Stimulated activated CD4-positive, alpha-beta T cell treated with anti-CD3 and anti-CD28 coated beads, Interleukin-1b, Interleukin-23, amount 100 ng/mL, for 48 hours (primary cell): ENCODE data around the gene PSTPIP1.

ENCODE experiments used
- DNase-seq: peaks from one replicate; pipeline ENCODE4 v3.0.0-alpha.2; 2020

The PSTPIP1 gene

DNA sequence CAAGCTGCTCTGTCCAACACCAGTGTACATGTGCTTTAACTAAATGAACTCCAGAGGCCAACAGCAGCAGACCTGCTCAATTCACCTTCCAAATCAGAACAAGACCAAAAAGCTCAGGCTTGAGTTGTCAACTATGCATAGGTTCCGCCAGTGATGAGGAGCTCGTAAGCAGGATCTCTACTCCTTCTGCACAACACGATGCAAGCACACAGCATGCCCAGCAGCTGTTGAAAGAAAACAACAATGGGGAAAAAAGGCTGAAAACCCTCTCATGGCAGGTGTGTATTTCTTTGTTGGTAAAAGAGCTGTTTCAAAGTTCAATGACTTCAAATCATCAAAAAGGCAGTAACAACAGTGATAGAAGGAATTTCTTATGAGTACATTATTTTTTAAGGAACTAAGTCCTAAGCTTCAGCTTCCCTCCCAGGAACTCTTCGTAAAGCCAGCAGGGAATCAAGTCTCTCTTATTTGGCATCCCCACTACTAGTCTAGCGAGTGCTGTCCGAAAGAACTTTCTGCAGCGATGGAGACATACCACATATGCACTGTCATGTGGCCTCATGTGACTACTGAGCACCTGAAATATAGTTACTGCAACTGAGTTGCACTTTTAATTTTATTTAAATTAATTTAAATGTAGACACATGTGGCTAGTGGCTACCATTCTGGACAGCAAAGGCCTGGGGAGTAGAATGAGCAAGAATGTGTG, 51.9 kb downstream of the PSTPIP1 start:
- no peak for DNase-seq

DNA sequence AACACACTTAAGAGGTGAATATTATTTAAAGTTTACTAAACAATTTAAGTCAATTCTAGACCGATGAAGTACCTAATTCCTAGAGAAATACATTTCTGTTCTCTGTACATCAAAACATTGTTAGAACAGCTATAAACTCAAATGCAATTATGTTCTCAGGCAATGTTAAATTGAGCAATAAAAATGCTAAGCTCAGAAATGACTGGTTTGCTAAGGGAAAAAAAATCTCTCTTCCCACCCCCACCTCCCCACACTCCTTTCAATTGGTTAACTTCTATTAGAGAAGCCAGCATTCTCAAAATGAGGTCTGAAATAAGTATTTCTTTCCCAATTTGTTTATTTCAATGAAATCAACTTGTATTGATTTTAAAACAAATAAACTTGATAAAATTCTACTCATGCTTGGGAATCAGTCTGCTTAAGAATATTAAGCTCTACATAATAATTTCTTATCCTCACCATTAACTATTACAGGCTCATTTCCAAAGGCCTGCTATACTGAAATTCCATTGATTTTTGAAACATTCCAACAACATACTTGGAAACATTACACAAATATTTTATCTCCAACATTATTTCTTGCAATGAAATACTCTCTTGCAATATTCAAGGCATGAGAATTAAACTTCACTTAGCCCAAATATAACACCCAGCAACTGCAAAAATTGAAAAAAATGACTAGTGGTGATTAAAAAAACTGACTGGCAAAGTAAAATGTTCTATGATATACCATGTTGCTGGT, 53.4 kb downstream of the PSTPIP1 start:
- DNase-seq = no peak

DNA sequence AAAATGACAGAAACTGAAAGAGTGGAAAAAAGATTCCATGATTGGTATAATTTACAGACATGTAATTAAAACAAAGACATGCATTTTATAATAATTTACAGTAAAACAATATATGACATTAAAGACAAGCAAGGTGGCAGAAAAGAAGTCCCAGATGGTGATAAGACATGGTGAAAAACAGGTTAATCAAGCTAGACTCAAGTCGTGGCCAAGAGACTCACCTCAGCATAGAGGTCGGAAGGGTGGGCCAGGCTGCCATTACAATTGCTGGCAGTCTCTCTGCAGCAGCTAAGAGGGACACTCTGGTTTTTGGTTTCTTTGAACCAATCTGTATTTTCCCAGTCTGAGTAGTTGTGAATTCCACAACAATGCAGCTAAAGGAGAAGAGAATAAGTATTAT, 57.6 kb downstream of the PSTPIP1 start:
- DNase-seq = no peak

DNA sequence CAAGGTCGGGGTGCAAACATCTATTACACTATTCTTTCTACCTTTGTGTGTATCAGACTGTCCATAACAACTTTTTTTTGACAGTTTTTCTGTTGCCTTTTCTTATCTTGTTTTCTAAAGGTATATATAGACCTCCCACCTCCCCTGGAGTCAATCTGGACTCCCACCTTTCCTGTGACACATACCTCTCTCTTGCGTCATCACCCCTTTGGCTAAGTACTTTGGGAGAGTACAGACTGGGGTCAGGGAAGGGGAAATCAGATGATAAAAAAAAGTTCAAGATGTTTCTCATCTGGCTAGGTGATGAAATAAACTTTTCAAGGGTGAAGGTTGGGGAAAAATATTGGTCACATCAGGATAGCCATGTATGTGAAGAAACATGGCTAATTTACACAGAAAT, 58.8 kb downstream of the PSTPIP1 start:
- no peak for DNase-seq

DNA sequence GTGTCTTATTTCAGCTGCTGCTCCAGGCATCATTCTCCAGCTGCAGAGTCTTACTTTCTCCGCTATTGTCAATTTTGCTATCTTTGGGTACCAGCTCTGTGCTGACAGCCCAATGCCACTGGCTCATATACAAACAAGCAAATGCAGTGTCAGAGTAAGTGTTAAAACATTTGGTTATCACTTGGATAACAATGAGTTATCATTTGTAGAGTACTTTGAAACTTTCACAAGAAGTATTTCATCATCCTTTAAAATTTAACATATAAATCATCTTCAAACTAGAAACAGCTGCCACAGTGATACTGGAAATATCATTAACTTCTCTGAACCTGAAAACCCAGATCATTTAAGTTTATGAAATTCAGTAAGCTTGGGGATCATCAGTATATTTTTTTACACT, 62.1 kb downstream of the PSTPIP1 start:
- DNase-seq = no peak

DNA sequence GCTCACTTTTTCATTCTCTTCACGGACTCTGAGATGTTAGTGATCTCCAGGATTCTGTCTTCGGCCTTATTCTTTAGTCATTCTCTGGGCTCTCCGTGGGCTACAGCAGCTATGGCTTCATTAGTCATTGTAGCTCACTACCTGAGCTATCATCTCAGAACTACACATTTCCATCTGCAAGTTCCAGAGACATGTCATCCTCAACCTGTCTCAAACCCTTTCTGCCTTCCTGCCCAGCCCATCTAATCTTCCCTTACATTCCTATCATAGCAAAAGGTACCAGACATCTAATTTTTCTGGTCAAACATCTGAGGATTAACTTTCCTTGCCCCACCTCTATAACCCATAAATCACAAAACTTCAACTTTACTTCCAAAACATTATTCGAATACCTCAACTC, 62.8 kb downstream of the PSTPIP1 start:
- no peak for DNase-seq

DNA sequence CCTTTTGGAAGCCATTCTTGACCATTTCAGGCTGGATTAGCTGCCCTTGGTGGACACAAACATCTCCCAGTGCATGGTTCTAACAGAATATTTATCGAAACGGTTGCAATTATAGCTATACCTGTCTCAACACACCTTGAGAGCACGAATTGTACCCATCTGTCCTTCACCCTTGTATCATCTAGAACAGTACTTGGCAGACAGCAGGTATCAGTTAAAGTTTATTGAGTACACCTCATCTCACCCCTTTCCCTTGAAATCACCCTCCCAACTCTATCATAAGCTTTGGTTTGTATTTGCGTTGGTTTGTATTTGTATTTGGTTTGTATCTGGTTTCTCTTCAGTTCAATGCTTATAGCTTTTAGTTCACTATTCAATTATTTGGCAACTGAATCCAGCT, 63.5 kb downstream of the PSTPIP1 start:
- no peak for DNase-seq

DNA sequence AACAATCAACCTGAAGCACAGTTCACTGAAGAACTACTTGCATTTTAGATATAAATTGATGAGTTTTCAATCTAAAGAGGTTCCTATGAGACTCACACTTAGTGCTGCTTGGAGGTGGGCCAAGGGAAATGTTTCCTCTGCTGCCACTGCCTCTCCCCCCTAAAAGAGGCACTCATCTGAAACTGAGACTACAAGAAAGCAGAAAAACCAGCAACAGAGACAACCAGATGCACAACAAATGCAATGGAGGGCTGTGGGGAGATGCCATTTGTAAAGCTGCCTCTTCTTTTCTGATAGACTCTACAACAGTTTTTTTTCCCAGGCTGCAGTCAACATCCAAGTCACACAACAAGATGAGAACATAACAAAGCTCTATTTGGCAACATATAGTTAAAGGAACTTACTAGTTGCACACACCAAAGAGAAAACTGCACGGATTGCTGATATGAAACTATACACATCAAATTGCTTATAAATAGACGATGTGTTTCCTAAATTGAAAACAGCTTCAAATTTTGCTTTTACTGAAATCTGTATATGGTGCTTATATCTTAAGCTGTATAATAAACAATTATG, 64.9 kb downstream of the PSTPIP1 start:
- no peak for DNase-seq

DNA sequence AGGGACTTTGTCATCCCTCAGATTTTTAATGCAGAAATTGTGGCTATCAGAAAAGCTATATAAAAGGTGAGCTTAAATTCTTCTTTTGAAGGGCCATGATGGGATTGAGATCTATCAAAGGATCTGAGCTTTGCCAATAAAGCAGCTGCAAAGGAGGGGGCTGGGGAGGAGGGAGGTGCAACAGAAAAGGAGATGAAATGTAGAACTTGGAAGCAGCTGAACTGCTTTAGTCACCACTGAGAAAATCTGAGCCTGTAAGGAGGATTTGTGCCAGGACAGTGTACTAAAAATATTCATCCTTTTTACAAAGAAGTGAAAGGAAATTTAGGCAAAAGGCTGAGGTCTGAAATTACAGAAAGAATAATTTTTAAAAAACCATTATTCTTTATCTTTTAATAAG, 65.6 kb downstream of the PSTPIP1 start:
- DNase-seq = no peak

DNA sequence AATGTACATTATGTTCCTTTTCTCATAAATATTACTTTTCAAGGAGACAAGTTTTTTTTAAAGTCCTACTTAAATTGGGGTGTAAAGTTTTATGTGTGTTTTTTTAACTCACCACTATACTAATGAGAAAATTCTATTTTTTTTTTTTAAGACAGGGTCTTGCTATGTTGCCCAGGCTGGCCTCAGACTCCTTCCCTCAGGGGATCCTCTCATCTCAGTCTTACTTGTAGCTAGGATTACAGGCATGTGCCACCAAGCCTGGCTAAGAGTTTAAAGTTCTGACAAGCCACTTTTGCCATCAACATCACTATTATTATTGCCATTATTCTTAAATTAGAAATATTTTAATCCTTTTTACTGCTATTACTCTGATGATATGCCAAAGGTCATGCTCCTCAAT, 68.3 kb downstream of the PSTPIP1 start:
- DNase-seq = no peak

DNA sequence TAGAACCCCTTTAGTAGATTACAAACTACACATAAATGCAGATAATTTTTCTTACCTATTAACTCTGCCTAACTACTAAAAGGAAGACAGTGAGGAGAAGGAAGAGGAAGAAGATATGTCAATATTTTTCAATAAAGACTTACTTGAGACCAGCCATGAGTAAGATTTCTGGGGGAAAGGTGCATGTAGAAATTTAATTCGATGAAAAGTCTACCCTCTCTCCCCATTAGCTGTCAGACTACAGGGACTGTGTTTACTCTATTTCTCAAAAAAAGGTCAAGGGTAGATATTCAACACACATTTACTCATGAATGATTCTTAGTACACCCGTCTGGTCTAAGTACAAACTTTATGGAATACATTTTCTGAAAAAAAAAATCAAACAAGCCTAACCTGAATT, 69.1 kb downstream of the PSTPIP1 start:
- DNase-seq = no peak

DNA sequence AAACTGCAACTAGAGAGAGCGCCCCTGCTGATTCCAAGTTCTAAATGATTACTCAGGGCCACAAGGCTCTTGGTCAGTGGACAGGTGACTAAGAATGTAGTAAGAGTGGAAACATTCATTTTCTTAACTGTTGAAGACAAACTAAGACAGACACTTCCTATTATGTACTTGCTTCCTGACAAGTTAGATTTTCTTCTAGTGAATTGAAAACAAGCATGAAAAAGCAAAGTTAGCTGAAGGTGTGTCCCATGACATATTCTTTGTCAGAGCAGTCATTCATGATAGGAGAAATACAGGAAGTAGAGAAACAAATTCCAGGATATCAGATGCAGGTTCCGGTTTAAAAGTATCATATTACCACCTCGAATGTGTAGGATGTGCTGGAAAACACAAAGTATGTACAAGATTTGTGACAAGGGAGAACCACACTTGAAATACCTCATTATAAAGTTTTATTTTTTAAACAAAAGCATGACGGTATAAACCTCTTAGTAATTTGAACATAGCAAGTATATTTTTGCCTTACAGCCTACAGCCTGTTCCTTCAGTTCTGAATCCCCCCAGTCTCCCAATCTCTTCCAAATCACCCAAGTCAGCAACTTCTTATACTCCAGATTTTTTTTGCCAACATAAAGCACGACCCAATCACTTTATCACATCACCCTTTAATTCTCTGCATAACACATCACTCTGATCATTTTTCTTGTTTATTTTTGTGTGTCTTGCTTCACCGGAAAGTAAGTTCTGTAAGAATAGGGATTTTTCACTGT, 69.8 kb downstream of the PSTPIP1 start:
- no peak for DNase-seq

DNA sequence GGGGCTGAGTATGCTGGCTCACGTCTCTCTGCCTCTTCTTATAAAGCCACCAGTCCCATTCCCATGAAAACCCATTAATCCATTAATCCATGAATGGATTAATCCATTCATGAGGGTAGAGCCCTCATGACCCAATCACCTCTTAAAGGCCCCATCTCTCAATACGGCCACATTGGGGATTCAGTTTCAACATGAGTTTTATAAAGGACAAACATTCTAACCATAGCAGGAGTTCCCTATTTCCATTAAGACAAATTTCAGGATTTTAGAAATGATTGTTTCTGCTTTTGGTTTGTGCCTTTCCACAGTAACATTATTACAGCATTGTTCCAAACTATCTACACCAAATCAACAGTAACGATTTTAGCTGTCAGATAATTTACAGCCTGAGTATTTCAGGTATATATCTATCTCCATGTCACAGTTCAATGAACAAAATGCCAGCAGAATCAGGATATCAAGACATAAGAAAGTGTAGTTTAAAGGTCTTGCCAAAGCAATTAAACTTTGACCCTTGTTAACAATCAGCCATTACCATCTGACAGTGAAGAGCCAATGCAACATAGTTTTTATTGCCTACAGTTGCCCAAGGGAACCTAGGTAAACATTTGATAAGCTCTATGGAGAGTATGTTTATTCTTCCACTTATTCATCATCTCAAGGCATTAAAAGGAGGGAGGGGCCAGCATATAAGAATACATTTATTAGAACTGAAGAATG, 72.2 kb downstream of the PSTPIP1 start:
- DNase-seq = no peak

DNA sequence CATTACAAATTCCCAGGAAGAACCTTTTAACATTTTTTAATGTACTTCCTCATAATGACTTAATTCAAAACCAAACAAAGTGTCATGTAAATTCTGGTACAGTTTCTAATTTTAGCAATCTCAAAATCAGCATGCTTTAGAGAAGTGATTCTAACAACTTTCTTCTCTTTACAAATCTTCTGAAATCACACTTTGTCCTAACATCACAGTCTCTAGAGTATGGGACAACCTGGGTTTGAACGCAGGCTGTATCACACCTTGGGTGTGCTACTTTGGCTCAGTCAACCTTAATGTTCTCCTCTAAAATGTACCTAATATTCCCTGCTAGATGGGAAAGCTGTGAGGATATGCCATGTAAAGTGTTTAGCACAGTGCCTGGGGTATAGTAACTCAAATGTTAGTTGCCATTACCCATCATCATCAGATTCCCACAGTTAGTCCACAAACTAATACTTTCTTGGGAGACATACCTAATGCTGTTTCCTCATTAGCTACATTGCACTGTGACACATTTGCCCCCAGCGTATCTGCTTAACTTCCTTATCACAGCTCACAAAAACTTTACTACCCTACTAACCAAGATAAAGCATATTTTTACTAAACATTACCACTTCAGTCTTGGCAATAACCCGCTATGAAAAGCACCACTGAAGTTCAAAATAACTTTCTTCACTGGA, 72.9 kb downstream of the PSTPIP1 start:
- no peak for DNase-seq

DNA sequence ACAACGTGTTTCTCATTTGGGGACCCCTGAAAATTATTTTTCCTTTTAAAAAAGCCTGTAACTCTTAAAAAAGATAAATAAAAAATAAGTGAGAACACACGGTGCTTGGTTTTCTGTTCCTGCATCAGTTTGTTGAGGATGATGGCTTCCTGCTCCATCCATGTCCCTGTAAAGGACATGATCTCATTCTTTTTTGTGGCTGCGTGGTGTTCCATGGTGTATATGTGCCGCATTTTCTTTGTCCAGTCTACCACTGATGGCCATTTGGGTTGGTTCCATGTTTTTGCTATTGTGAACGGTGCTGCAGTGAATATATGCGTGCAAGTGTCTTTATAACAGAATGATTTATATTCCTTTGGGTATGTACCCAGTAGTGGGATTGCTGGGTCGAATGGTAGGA, 73.7 kb downstream of the PSTPIP1 start:
- no peak for DNase-seq

DNA sequence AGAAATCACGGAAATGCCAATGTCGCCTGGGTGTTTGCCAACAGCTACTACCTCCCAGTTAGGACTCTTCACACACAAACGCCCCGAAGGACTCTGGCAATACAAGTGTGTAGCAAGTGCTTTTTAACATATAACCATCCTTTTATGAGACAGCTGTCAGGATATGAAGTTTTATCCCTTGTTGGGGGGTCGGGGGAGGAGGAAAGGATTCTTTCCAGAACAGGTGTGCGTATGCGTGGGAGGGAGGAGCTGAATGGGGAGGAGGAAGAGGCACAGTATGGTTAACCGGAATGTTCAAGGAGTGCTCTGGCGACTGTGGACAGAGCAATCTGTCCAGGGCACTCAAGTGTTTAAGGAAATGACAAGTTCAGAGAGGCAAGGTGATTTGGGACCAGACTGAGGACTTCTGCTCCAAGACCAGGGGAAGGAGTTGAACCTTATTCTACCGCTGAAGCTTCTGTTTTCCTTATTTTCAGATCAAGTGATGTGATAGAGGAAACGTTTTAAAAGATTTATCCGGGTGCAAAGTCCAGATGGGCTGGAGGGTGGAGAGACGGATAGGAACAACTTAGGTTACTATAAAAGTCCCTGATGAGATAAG, 74.7 kb downstream of the PSTPIP1 start:
- DNase-seq = no peak

DNA sequence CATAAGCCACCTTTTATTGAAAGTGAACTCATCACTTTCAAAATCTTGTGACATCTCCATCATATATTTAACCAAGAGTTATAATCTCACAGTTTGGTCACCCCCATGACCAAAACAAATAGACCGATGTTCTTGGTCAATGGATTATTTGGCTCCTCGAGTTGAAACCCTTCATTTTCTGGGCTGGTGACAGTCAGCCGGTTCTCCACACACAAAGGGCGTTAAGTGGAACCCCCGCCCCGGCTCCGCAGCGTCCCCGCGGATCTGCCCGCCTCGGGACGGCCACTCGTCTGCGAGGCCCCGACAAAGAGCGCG, 75.2 kb downstream of the PSTPIP1 start:
- no peak for DNase-seq

DNA sequence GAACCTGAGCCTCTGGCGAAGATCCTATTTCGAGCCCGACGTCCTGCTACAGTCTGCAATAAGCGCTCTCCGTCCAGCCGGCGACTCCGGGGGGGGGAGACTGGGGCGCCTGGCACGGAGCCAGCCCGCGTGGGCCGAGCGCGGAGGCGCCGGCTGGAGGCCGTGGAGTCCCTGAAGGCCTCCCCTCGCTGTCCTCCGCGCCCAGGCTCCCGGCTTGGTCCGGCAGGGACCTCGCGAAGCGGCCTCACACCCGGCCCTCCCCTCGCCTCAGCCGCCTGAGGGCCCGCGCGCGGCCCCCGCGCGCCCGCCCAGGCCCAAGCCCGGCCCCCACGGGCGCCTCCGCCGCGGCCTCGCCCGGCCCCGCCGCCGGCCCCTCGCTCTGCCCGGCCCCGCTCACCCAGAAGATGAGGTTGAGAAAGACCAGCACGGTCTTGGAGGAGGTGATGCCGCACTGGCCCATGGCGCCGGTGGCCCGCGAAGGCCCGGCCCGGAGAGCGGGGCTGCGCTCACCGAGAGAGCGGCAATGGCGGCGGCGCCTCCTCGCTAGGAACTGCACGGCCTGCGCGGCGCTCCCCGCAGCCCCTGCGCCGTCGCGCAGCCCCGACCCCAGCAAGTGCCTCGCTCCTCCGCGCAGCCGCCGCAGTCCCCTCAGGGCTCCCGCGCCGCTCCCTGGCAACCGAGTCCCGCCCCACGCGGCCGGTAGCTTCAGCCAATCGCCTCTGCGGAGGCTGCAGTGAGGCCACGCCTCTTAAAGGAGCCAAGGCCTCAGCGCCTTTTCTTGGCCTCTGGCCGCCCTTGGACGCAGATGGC, 75.8 kb downstream of the PSTPIP1 start, which contains the start of gene TSPAN3:
Gene TSPAN3 (minus strand): TSS at position 615 of the 810 bp plus-strand sequence. CDS start 155 bp downstream, at position 460.
- DNase-seq = peak; percentile 92

DNA sequence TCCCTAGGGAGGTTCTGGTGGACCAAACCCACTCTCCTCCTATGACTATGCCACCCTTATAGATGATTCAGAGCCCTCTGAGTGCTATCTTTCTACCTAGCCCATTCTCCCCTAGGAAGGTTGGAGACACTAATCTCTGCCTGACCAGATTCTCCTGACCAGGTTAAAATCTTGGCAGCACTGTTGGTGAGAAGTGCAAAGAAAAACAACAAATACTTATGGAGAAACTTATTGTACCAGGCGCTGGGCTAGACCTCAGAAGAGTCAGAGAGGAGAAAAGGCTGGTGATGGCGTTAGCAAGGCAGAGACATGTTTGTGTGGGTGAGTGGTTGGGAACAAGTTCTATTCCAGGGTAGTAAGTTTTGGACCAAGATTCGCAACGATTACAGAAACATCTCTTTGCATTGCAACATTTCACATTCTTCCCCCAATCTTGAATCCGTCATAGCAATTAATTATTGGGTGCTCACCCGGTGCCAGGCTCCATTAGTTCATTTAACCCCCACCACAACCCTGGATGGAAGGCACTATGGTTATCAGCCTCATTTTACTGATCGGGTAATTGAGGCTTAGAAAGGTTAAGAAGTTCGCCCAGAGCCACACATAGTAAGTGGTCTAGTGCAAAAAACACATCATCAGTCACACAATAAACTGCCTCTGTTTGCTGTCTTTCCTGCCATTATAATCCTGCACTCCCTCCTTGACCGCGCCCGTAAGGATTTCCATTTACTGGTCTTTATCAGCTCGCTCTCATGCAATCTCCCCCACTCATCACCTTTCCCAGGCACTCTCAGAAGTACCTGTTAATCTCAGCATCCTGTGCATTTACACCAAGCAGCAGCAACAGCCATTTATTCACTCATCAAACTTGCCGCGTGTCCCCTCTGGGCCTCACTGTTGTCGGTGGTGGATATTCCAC, 76.6 kb downstream of the PSTPIP1 start:
- no peak for DNase-seq

DNA sequence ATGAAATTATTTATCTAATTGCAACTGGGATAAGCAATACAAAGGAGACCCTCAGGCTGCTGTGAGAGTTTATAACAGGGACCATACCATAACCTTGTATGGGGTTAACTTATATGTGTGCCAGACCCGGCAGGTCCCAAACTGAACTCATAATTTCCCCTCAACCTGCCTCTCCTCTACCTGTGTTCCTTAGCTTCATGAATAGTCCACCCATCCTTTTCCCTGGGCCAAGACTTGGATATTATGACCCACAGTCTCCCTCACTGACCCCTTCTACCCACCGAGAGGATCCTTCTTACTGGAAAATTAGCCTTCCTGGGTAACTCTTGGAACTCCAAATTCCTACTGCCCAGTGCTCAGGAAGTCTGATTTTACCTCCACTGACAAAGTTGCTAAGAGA, 79.4 kb downstream of the PSTPIP1 start:
- no peak for DNase-seq
